AG04450 (cell line): ENCODE results near the gene SP110. TPM values are rescaled to one million over a fixed set of nuclear protein-coding genes. Genes with fewer than 3 reads are reported as not detected.
"Not testable (repeated sequence)": the region's sequence is repeated elsewhere in the genome, so short reads cannot be mapped to it uniquely, and the experiment has no call there.

Experiments used
- CTCF ChIA-PET: fragments of 300-600, 350-600 bp; formaldehyde crosslinking; extraction: SDS; loops from one replicate; lab custom pipeline; 2022; ENCODE audit warnings: antibody characterized with exemption, inconsistent platforms; lab: Charles Lee
- POLR2A ChIA-PET: fragments of 350-600 bp; formaldehyde crosslinking; extraction: SDS; loops from one replicate; lab custom pipeline; 2021; ENCODE audit warnings: antibody characterized with exemption, inconsistent platforms; lab: Yijun Ruan, JAX
- DNase-seq: peaks from one replicate; pipeline ENCODE4 v3.0.0-alpha.2; 2011; ENCODE audit warnings: low read depth, low spot score
- H3K27ac ChIP-seq: one replicate; pipeline ENCODE4 v1.5.1; 2012; ENCODE audit warnings: low read depth, low read length, control low read depth
- H3K27me3 ChIP-seq: one replicate; pipeline ENCODE4 v1.6.0; 2012; ENCODE audit warnings: low read length; ENCODE audit not compliant: control insufficient read depth, insufficient read depth
- H3K4me3 ChIP-seq: 2 replicates; pipeline ENCODE4 v1.5.1; 2011; ENCODE audit warnings: mild to moderate bottlenecking, low read depth, low read length, control low read depth
- H3K9me3 ChIP-seq: 2 replicates; pipeline ENCODE4 v1.5.1; 2012; ENCODE audit warnings: low read length; ENCODE audit not compliant: control insufficient read depth, insufficient read depth
- CTCF ChIP-seq: IDR thresholded peaks from 2 replicates; pipeline ENCODE4 v1.5.1; 2011; ENCODE audit warnings: low read depth, low read length, control low read depth, inconsistent platforms
- polyA plus RNA-seq: library from polyadenylated mRNA; depleted of rRNA; stranded (reverse); fragments of >200 nt; gene quantifications from 2 replicates; pipeline ENCODE4 v1.2.3, GENCODE V29; 2011

Gene SP110
- polyA plus RNA-seq, 1 experiment, result 7.8 TPM

- DNase-seq, result no peak
- no peak for TF ChIP-seq CTCF
- no peak overlapping the region for H3K4me3 ChIP-seq
- no peaks in the 10 kb centered on the region for H3K9me3 ChIP-seq
- no peaks in the 10 kb centered on the region for H3K27me3 ChIP-seq
- CTCF ChIA-PET, result interaction anchor here (0.8 kb wide), 1 partner anchor 107 kb away, joined by 3 read pairs; no protein-coding TSS in a partner anchor
- POLR2A ChIA-PET, result no interaction called here
- no peak overlapping the region for H3K27ac ChIP-seq
Observed at GRCh38 chr2:230266638-230267037, 46.9 kb upstream of the SP110 start.

- DNase-seq, H3K4me3 ChIP-seq, H3K27me3 ChIP-seq, H3K9me3 ChIP-seq, CTCF ChIA-PET, POLR2A ChIA-PET, H3K27ac ChIP-seq: not testable (repeated sequence)
Observed at GRCh38 chr2:230264945-230265344, 45.2 kb upstream of the SP110 start.

- TF ChIP-seq CTCF, result no peak
- ChIA-PET CTCF (no interaction called here), POLR2A (no interaction called here)
- Histone ChIP-seq H3K27ac (no peak overlapping the region), H3K27me3 (no peaks in the 10 kb centered on the region), H3K9me3 (no peaks in the 10 kb centered on the region), H3K4me3 (no peak overlapping the region)
- no peak for DNase-seq
Observed at GRCh38 chr2:230262246-230262645, 42.5 kb upstream of the SP110 start.

- no peak for TF ChIP-seq CTCF
- no peak for DNase-seq
- POLR2A ChIA-PET, result no interaction called here
- Histone ChIP-seq H3K9me3 (no peaks in the 10 kb centered on the region), H3K4me3 (no peak overlapping the region), H3K27me3 (no peaks in the 10 kb centered on the region), H3K27ac (no peak overlapping the region)
- CTCF ChIA-PET, result no interaction called here
Observed at GRCh38 chr2:230258483-230258882, 38.7 kb upstream of the SP110 start.

GRCh38 chr2:230256733-230257332 lies 37.0 kb upstream of the SP110 start:
- ChIA-PET CTCF (no interaction called here), POLR2A (no interaction called here)
- Histone ChIP-seq H3K27me3 (no peaks in the 10 kb centered on the region), H3K9me3 (no peaks in the 10 kb centered on the region), H3K4me3 (no peak overlapping the region), H3K27ac (no peak overlapping the region)
- DNase-seq, result no peak
- TF ChIP-seq CTCF, result no peak
